SK-N-SH treated with all-trans-retinoic acid at 6 μM for 48 hours (cell line): Measurements from ENCODE around the gene DCTN2.
A peak's percentile ranks its signal among the peaks of the same experiment; 100 is the strongest.

ENCODE experiments used
- ATAC-seq: fragments of 200-7000 bp; cut with Tn5 transposase; 3 replicates; pipeline ENCODE4 v1.9.1; 2020; ENCODE audit warnings: mild to moderate bottlenecking, moderate library complexity
- ARNTL ChIP-seq: fragments of 450-650 bp; formaldehyde crosslinking; IDR thresholded peaks from 2 replicates; pipeline ENCODE4 v1.5.0; 2020; ENCODE audit warnings: low read depth, mild to moderate bottlenecking, moderate library complexity, borderline replicate concordance
- BACH2 ChIP-seq: fragments of 250-450 bp; sonication (Bioruptor Pico); IDR thresholded peaks from 2 replicates; pipeline ENCODE4 v1.9.0; 2021; ENCODE audit warnings: mild to moderate bottlenecking, borderline replicate concordance
- CREB5 ChIP-seq: fragments of 250-450 bp; sonication (Bioruptor Pico); IDR thresholded peaks from 2 replicates; pipeline ENCODE4 v1.5.1; 2020; ENCODE audit warnings: low read depth, mild to moderate bottlenecking, moderate library complexity
- CSDC2 ChIP-seq: fragments of 250-450 bp; sonication (Bioruptor Pico); IDR thresholded peaks from 2 replicates; pipeline ENCODE4 v1.5.0; 2020; ENCODE audit warnings: mild to moderate bottlenecking, moderate library complexity
- GLIS3 ChIP-seq: fragments of 250-450 bp; sonication (Bioruptor Pico); IDR thresholded peaks from 2 replicates; pipeline ENCODE4 v1.5.0; 2020; ENCODE audit warnings: mild to moderate bottlenecking, moderate library complexity
- ISL1 ChIP-seq: fragments of 250-450 bp; sonication (Bioruptor Pico); IDR thresholded peaks from 2 replicates; pipeline ENCODE4 v2.1.2; 2022; ENCODE audit warnings: mild to moderate bottlenecking, moderate library complexity
- OSR1 ChIP-seq: fragments of 250-450 bp; sonication (Bioruptor Pico); IDR thresholded peaks from 2 replicates; pipeline ENCODE4 v1.8.0; 2022; ENCODE audit warnings: moderate library complexity, mild to moderate bottlenecking, inconsistent platforms
- PATZ1 ChIP-seq: fragments of 250-450 bp; sonication (Bioruptor Pico); IDR thresholded peaks from 2 replicates; pipeline ENCODE4 v1.8.0; 2020; ENCODE audit warnings: mild to moderate bottlenecking, moderate library complexity, borderline replicate concordance
- POU6F1 ChIP-seq: fragments of 250-450 bp; sonication (Bioruptor Pico); IDR thresholded peaks from 2 replicates; pipeline ENCODE4 v1.8.0; 2021; ENCODE audit warnings: low read depth, mild to moderate bottlenecking, moderate library complexity, borderline replicate concordance
- PPARA ChIP-seq: fragments of 250-450 bp; sonication (Bioruptor Pico); IDR thresholded peaks from 2 replicates; pipeline ENCODE4 v1.5.0; 2020; ENCODE audit warnings: mild to moderate bottlenecking, borderline replicate concordance
- RARB ChIP-seq: fragments of 250-450 bp; sonication (Bioruptor Pico); IDR thresholded peaks from 2 replicates; pipeline ENCODE4 v1.8.0; 2021; ENCODE audit warnings: mild to moderate bottlenecking, moderate library complexity
- SNAI2 ChIP-seq: fragments of 250-450 bp; sonication (Bioruptor Pico); IDR thresholded peaks from 2 replicates; pipeline ENCODE4 v1.5.0; 2020; ENCODE audit warnings: mild to moderate bottlenecking, moderate library complexity
- TCF4 ChIP-seq: fragments of 250-450 bp; sonication (Bioruptor Pico); IDR thresholded peaks from 2 replicates; pipeline ENCODE4 v1.8.0; 2021; ENCODE audit warnings: mild to moderate bottlenecking, moderate library complexity, borderline replicate concordance
- ZC3H10 ChIP-seq: fragments of 250-450 bp; sonication (Bioruptor Pico); IDR thresholded peaks from 2 replicates; pipeline ENCODE4 v1.5.1; 2021; ENCODE audit warnings: mild to moderate bottlenecking, moderate library complexity
- ZFP3 ChIP-seq: fragments of 250-450 bp; sonication (Bioruptor Pico); IDR thresholded peaks from 2 replicates; pipeline ENCODE4 v1.5.0; 2020; ENCODE audit warnings: mild to moderate bottlenecking, moderate library complexity
- ZFP30 ChIP-seq: fragments of 450-650 bp; formaldehyde crosslinking; IDR thresholded peaks from 2 replicates; pipeline ENCODE4 v1.5.0; 2022; ENCODE audit warnings: mild to moderate bottlenecking, moderate library complexity
- ZNF565 ChIP-seq: fragments of 450-650 bp; formaldehyde crosslinking; conservative IDR thresholded peaks from 2 replicates; pipeline ENCODE4 v1.5.0; 2020; ENCODE audit warnings: low read depth, mild to moderate bottlenecking, moderate library complexity
- ZNF70 ChIP-seq: fragments of 450-650 bp; formaldehyde crosslinking; IDR thresholded peaks from 2 replicates; pipeline ENCODE4 v1.5.0; 2020; ENCODE audit warnings: mild to moderate bottlenecking, moderate library complexity
- ZNF8 ChIP-seq: fragments of 450-650 bp; formaldehyde crosslinking; IDR thresholded peaks from 2 replicates; pipeline ENCODE4 v1.5.0; 2020; ENCODE audit warnings: mild to moderate bottlenecking, moderate library complexity
- TF ChIP-seq, protein P1 (sequence below): fragments of 250-450 bp; sonication (Bioruptor Pico); IDR thresholded peaks from 2 replicates; pipeline ENCODE4 v1.5.0; 2020; ENCODE audit warnings: mild to moderate bottlenecking, moderate library complexity
- TF ChIP-seq, protein P2 (sequence below): fragments of 250-450 bp; sonication (Bioruptor Pico); IDR thresholded peaks from 2 replicates; pipeline ENCODE4 v1.5.1; 2021; ENCODE audit warnings: mild to moderate bottlenecking, moderate library complexity

Gene DCTN2

DNA sequence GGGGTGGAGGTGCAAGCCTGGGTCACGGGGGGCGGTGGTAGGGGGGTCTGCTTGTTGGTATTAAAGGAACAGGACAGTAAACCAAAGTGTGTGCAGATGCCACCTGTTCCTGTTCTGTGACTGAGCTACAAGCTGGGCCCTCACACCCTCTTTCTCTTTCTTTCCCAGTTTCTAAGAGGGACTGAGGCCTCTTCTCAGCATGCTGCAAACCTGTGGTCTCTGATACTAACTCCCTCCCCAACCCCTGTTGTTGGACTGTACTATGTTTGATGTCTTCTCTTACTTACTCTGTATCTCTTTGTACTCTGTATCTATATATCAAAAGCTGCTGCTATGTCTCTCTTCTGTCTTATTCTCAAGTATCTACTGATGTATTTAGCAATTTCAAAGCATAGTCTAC is 37.1 kb upstream of the DCTN2 start:
- no peak for ATAC-seq
- no peak for TF ChIP-seq ZNF565 (CRISPR knock-in tag)
- TF ChIP-seq, protein P1, sequence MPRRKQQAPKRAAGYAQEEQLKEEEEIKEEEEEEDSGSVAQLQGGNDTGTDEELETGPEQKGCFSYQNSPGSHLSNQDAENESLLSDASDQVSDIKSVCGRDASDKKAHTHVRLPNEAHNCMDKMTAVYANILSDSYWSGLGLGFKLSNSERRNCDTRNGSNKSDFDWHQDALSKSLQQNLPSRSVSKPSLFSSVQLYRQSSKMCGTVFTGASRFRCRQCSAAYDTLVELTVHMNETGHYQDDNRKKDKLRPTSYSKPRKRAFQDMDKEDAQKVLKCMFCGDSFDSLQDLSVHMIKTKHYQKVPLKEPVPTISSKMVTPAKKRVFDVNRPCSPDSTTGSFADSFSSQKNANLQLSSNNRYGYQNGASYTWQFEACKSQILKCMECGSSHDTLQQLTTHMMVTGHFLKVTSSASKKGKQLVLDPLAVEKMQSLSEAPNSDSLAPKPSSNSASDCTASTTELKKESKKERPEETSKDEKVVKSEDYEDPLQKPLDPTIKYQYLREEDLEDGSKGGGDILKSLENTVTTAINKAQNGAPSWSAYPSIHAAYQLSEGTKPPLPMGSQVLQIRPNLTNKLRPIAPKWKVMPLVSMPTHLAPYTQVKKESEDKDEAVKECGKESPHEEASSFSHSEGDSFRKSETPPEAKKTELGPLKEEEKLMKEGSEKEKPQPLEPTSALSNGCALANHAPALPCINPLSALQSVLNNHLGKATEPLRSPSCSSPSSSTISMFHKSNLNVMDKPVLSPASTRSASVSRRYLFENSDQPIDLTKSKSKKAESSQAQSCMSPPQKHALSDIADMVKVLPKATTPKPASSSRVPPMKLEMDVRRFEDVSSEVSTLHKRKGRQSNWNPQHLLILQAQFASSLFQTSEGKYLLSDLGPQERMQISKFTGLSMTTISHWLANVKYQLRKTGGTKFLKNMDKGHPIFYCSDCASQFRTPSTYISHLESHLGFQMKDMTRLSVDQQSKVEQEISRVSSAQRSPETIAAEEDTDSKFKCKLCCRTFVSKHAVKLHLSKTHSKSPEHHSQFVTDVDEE (CRISPR knock-in tag) = no peak
- no peak for TF ChIP-seq CREB5
- TF ChIP-seq ZNF70 (CRISPR knock-in tag) = no peak
- no peak for TF ChIP-seq ZC3H10 (CRISPR knock-in tag)
- no peak for TF ChIP-seq POU6F1

- peak; percentile 99 for ATAC-seq
- TF ChIP-seq ZNF8 (CRISPR knock-in tag) = no peak
- TF ChIP-seq, protein P2, sequence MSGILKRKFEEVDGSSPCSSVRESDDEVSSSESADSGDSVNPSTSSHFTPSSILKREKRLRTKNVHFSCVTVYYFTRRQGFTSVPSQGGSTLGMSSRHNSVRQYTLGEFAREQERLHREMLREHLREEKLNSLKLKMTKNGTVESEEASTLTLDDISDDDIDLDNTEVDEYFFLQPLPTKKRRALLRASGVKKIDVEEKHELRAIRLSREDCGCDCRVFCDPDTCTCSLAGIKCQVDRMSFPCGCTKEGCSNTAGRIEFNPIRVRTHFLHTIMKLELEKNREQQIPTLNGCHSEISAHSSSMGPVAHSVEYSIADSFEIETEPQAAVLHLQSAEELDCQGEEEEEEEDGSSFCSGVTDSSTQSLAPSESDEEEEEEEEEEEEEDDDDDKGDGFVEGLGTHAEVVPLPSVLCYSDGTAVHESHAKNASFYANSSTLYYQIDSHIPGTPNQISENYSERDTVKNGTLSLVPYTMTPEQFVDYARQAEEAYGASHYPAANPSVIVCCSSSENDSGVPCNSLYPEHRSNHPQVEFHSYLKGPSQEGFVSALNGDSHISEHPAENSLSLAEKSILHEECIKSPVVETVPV (CRISPR knock-in tag) = no peak
- TF ChIP-seq OSR1 (CRISPR knock-in tag) = no peak
- no peak for TF ChIP-seq ZC3H10 (CRISPR knock-in tag)
- TF ChIP-seq SNAI2 (CRISPR knock-in tag) = no peak
- TF ChIP-seq, protein P1 (CRISPR knock-in tag) = no peak
- TF ChIP-seq TCF4 (CRISPR knock-in tag) = no peak
- TF ChIP-seq GLIS3 (CRISPR knock-in tag) = no peak
- no peak for TF ChIP-seq PPARA
- TF ChIP-seq RARB (CRISPR knock-in tag) = no peak
- no peak for TF ChIP-seq ZFP3
- TF ChIP-seq ARNTL (CRISPR knock-in tag) = no peak
- TF ChIP-seq BACH2 (CRISPR knock-in tag) = no peak
- no peak for TF ChIP-seq ZFP30
- no peak for TF ChIP-seq CSDC2
- no peak for TF ChIP-seq ZNF70 (CRISPR knock-in tag)
These were observed 36.2 kb upstream of the DCTN2 start for GRCh38 chr12:57583008-57583831.

- TF ChIP-seq ISL1 (CRISPR knock-in tag) (no peak), PATZ1 (CRISPR knock-in tag) (no peak), OSR1 (CRISPR knock-in tag) (no peak), ARNTL (CRISPR knock-in tag) (no peak), TCF4 (CRISPR knock-in tag) (no peak), GLIS3 (CRISPR knock-in tag) (no peak), BACH2 (CRISPR knock-in tag) (no peak)
- no peak for ATAC-seq
These were observed 35.4 kb upstream of the DCTN2 start for GRCh38 chr12:57582440-57582839.
